HEK293 (cell line): ENCODE measurements around the gene TSPYL6.

Experiments
- CTCF ChIP-seq: fragments of 450-650 bp; formaldehyde crosslinking; IDR thresholded peaks from 2 replicates; pipeline ENCODE4 v1.5.1; 2016; ENCODE audit warnings: missing biosample characterization, missing genetic modification characterization
- MEIS1 ChIP-seq: sonication (generic); formaldehyde crosslinking; IDR thresholded peaks from 2 replicates; pipeline ENCODE4 v1.8.1; 2022; ENCODE audit warnings: missing genetic modification reagents, mild to moderate bottlenecking, borderline replicate concordance
- MYNN ChIP-seq: fragments of 450-650 bp; formaldehyde crosslinking; IDR thresholded peaks from 2 replicates; pipeline ENCODE4 v1.5.1; 2016; ENCODE audit warnings: missing biosample characterization, missing genetic modification characterization, borderline replicate concordance
- ZBTB1 ChIP-seq: fragments of 450-650 bp; formaldehyde crosslinking; IDR thresholded peaks from 2 replicates; pipeline ENCODE4 v1.5.1; 2016; ENCODE audit warnings: missing biosample characterization, missing genetic modification characterization
- ZNF174 ChIP-seq: fragments of 450-650 bp; formaldehyde crosslinking; IDR thresholded peaks from 2 replicates; pipeline ENCODE4 v1.5.0; 2017; ENCODE audit warnings: missing biosample characterization, mild to moderate bottlenecking, missing genetic modification characterization
- ZNF214 ChIP-seq: fragments of 450-650 bp; formaldehyde crosslinking; IDR thresholded peaks from 2 replicates; pipeline ENCODE4 v1.5.1; 2017; ENCODE audit warnings: missing biosample characterization, mild to moderate bottlenecking, missing genetic modification characterization, borderline replicate concordance
- ZNF23 ChIP-seq: fragments of 450-650 bp; formaldehyde crosslinking; IDR thresholded peaks from 2 replicates; pipeline ENCODE4 v1.5.1; 2016; ENCODE audit warnings: missing biosample characterization, missing genetic modification characterization, borderline replicate concordance
- ZNF324 ChIP-seq: fragments of 450-650 bp; formaldehyde crosslinking; IDR thresholded peaks from 2 replicates; pipeline ENCODE4 v1.5.1; 2016; ENCODE audit warnings: missing biosample characterization, missing genetic modification characterization
- ZNF423 ChIP-seq: fragments of 450-650 bp; formaldehyde crosslinking; IDR thresholded peaks from 2 replicates; pipeline ENCODE4 v1.5.1; 2016; ENCODE audit warnings: missing biosample characterization, missing genetic modification characterization
- ZNF48 ChIP-seq: fragments of 450-650 bp; formaldehyde crosslinking; IDR thresholded peaks from 2 replicates; pipeline ENCODE4 v1.5.1; 2016; ENCODE audit warnings: missing biosample characterization, missing genetic modification characterization
- ZNF610 ChIP-seq: fragments of 450-650 bp; formaldehyde crosslinking; IDR thresholded peaks from 2 replicates; pipeline ENCODE4 v1.5.1; 2016; ENCODE audit warnings: missing biosample characterization, missing genetic modification characterization, borderline replicate concordance

GRCh38 chr2:54256091-54256694, at the start of gene TSPYL6:
- no peak for TF ChIP-seq ZNF48 (tag by site-specific recombination)
- no peak for TF ChIP-seq CTCF (tag by site-specific recombination)
- no peak for TF ChIP-seq ZNF610 (tag by site-specific recombination)
- no peak for TF ChIP-seq ZNF324 (tag by site-specific recombination)
- no peak for TF ChIP-seq ZNF423
- no peak for TF ChIP-seq ZNF23
- TF ChIP-seq ZNF174 = no peak
- no peak for TF ChIP-seq ZBTB1 (tag by site-specific recombination)
- TF ChIP-seq ZNF214 (tag by site-specific recombination) = no peak
- TF ChIP-seq MEIS1 = no peak
- TF ChIP-seq MYNN (tag by site-specific recombination) = no peak
